Psoas muscle (tissue), 8 donors: ENCODE data around the gene ANG. TPM values are rescaled to one million over a fixed set of nuclear protein-coding genes. Genes with fewer than 3 reads are reported as not detected.
"Not testable (repeated sequence)": the region's sequence is repeated elsewhere in the genome, so short reads cannot be mapped to it uniquely, and the experiment has no call there.

Source experiments
- ATAC-seq, 4 donors: fragments of 200-7000 bp; cut with Tn5 transposase; one replicate each; pipeline ENCODE4 v1.9.1; 2020; ENCODE audit warnings: moderate library complexity in 3 of 4, mild to moderate bottlenecking in 2 of 4
- DNase-seq, 2 donors: peaks; one replicate each; pipeline ENCODE4 v3.0.0-alpha.2; 2020
- H3K27ac ChIP-seq: fragments of 200-600 bp; one replicate; pipeline ENCODE4 v1.8.0; 2022
- H3K27me3 ChIP-seq, 3 donors: fragments of 200-600 bp in 1 of 3; one replicate each; pipeline versions ENCODE4 v1.6.1 to v1.8.0; 2013 to 2022; ENCODE audit warnings: low read length in 2 of 3, mild to moderate bottlenecking in 2 of 3, moderate library complexity in 1 of 3; ENCODE audit not compliant: insufficient read depth in 3 of 3
- H3K36me3 ChIP-seq, 2 donors: fragments of 200-600 bp in 1 of 2; one replicate each; pipeline versions ENCODE4 v1.6.1 to v1.8.0; 2013 to 2022; ENCODE audit warnings: low read depth in 1 of 2, mild to moderate bottlenecking in 1 of 2, moderate library complexity in 1 of 2; ENCODE audit not compliant: insufficient read depth in 1 of 2
- H3K4me1 ChIP-seq: fragments of 200-600 bp; one replicate; pipeline ENCODE4 v1.8.0; 2022
- H3K4me3 ChIP-seq: fragments of 200-600 bp; one replicate; pipeline ENCODE4 v1.8.0; 2022; ENCODE audit warnings: mild to moderate bottlenecking
- H3K9me3 ChIP-seq: fragments of 200-600 bp; one replicate; pipeline ENCODE4 v1.8.0; 2022
- CTCF ChIP-seq: fragments of 200-600 bp; IDR thresholded peaks from one replicate; pipeline ENCODE4 v1.8.0; 2022; ENCODE audit warnings: antibody characterized with exemption
- WGBS, 3 donors: extraction: QIAGEN DNeasy Blood & Tissue Kit; methylation state at CpG; one replicate each; pipeline versions ENCODE4 v1.1.6 to v1.1.7; 2013; 5-methylcytosine and 5-hydroxymethylcytosine counted together
- intact Hi-C, 2 donors: fragments of 100-400 bp; cut with DNase I; formaldehyde crosslinking; loops; one replicate each; pipeline versions ENCODE4 v1.11.0 to v1.14.2; 2022
- long read RNA-seq, 2 donors: library from polyadenylated mRNA; unstranded; transcript quantifications; one replicate each; pipeline ENCODE4 v2.0.0, GENCODE V29; 2021
- polyA plus RNA-seq, 3 donors: library from polyadenylated mRNA; stranded (reverse); fragments of 200-250 nt; gene quantifications; one replicate each; pipeline ENCODE4 v1.2.3, GENCODE V29; 2013
- total RNA-seq, 4 donors: library from RNA; stranded (reverse); fragmentation: NEBNext Ultra II Directional in 2 of 4; extraction: Animal tissue kit (Norgen Biotek cat#: 25700) in 2 of 4; gene quantifications; one replicate each; pipeline versions ENCODE4 v1.2.1 to v1.2.4, GENCODE V29; 2021 to 2023
- donor health status: healthy with polysubstance abuse.
- donor health status: DM: no; HTN: no; CAD: no; lungs with moderate emphysema.
- donor health status: Bipolar disorder and iron deficiency.
- donor health status: healthy.
- donor health status: DM: yes; HTN: yes; CAD: no.
- donor health status: DM: no; HTN: no; CAD: no.
- donor health status: DM: no; HTN: no; CAD: no.
- donor health status: DM: yes; HTN: yes; CAD: no.

Gene ANG
- 1 to 10 TPM; 1.3 to 6.5 (median 1.8) TPM for total RNA-seq
- 1 to 10 TPM; 3.5 to 4.8 (median 3.5) TPM for polyA plus RNA-seq
- long read RNA-seq, donor 1, partial matches to known transcripts, result 0 of 1 reads
- long read RNA-seq, donor 1, other reads (novel, unspliced or antisense), result 0 of 1 reads
- long read RNA-seq, donor 2, result 0 reads

- intact Hi-C loops, result loop anchor here (2.0 to 10.0 kb wide), 5 partner anchors 80 to 416 kb away; partner anchors contain the start of genes CCNB1IP1 (in 1 of the 2), PIP4P1 (in 1 of the 2), PNP (in 1 of the 2) and TMEM253 (in 1 of the 2)
- DNase-seq (no peak), ATAC-seq (no peak)
- no peaks in the 10 kb centered on the region for H3K27me3 ChIP-seq
- TF ChIP-seq CTCF, result no peak
- H3K27ac ChIP-seq, result no peak within 1 kb of the TSS
- no peaks in the 10 kb centered on the region for H3K9me3 ChIP-seq
- H3K36me3 ChIP-seq, result no peaks in the 10 kb centered on the region
- WGBS, 3 donors, result 69 to 87% (median 71%) methylated on average over 7 of the region's 7 CpGs
- peaks cover 4% of the 10 kb centered on the region for H3K4me1 ChIP-seq
- no peak within 1 kb of the TSS for H3K4me3 ChIP-seq
Observed at GRCh38 chr14:20688167-20688839, at the start of gene ANG. Gene ANG, plus strand, starts transcription at chr14:20688764. Its CDS starts 4,801 bp downstream, at chr14:20693565.

GRCh38 chr14:20641591-20641990, 47.0 kb upstream of the ANG start, which contains the start of gene OR6S1:
Gene OR6S1, minus strand, starts transcription at chr14:20641691. Its CDS starts 0 bp downstream, at chr14:20641691.
- intact Hi-C loops, result no loop called here
- no peak for TF ChIP-seq CTCF
- no peak for DNase-seq
- Histone ChIP-seq H3K4me3 (no peak within 1 kb of the TSS), H3K9me3 (no peaks in the 10 kb centered on the region), H3K36me3 (no peaks in the 10 kb centered on the region), H3K4me1 (no peaks in the 10 kb centered on the region), H3K27ac (no peak within 1 kb of the TSS), H3K27me3 (peaks cover 0 to 41% (median 7%) of the 10 kb centered on the region in 3 donors)
- no peak for ATAC-seq
- WGBS, 3 donors, result 84 to 86% (median 85%) methylated on average over 2 of the region's 2 CpGs

- 82 to 90% (median 83%) methylated on average over 7 of the region's 7 CpGs for whole genome bisulfite sequencing, 3 donors
- Histone ChIP-seq H3K4me3 (no peak overlapping the region), H3K9me3 (no peaks in the 10 kb centered on the region), H3K27me3 (peaks cover 0 to 35% (median 7%) of the 10 kb centered on the region in 3 donors), H3K36me3 (no peaks in the 10 kb centered on the region), H3K27ac (no peak overlapping the region), H3K4me1 (no peaks in the 10 kb centered on the region)
- intact Hi-C loops, result no loop called here
- TF ChIP-seq CTCF, result no peak
- DNase-seq (no peak), ATAC-seq (no peak)
Observed at GRCh38 chr14:20642182-20642581, 46.4 kb upstream of the ANG start.

- intact Hi-C loops, H3K9me3 ChIP-seq, ATAC-seq, DNase-seq, H3K27ac ChIP-seq, H3K36me3 ChIP-seq, H3K4me1 ChIP-seq, H3K4me3 ChIP-seq: not testable (repeated sequence)
- peaks cover 0 to 30% (median 7%) of the 10 kb centered on the region in 3 donors for H3K27me3 ChIP-seq
- 12 to 29% (median 24%) methylated on average over 3 of the region's 3 CpGs for WGBS, 3 donors
Observed at GRCh38 chr14:20642755-20643154, 45.8 kb upstream of the ANG start.

GRCh38 chr14:20644520-20644919, 44.0 kb upstream of the ANG start:
- intact Hi-C loops, result no loop called here
- H3K4me1 ChIP-seq, result no peaks in the 10 kb centered on the region
- no peaks in the 10 kb centered on the region for H3K36me3 ChIP-seq
- 92 to 100% (median 93%) methylated on average over 2 of the region's 2 CpGs for WGBS, 3 donors
- no peak for TF ChIP-seq CTCF
- no peaks in the 10 kb centered on the region for H3K9me3 ChIP-seq
- no peak overlapping the region for H3K4me3 ChIP-seq
- H3K27ac ChIP-seq, result no peak overlapping the region
- peaks cover 0 to 34% (median 5%) of the 10 kb centered on the region in 3 donors for H3K27me3 ChIP-seq
- no peak for ATAC-seq
- no peak for DNase-seq
